ENCODE data around the gene EVC2. TPM values are rescaled to one million over a fixed set of nuclear protein-coding genes. Genes with fewer than 3 reads are reported as not detected.

EVC2 gene, protein sequence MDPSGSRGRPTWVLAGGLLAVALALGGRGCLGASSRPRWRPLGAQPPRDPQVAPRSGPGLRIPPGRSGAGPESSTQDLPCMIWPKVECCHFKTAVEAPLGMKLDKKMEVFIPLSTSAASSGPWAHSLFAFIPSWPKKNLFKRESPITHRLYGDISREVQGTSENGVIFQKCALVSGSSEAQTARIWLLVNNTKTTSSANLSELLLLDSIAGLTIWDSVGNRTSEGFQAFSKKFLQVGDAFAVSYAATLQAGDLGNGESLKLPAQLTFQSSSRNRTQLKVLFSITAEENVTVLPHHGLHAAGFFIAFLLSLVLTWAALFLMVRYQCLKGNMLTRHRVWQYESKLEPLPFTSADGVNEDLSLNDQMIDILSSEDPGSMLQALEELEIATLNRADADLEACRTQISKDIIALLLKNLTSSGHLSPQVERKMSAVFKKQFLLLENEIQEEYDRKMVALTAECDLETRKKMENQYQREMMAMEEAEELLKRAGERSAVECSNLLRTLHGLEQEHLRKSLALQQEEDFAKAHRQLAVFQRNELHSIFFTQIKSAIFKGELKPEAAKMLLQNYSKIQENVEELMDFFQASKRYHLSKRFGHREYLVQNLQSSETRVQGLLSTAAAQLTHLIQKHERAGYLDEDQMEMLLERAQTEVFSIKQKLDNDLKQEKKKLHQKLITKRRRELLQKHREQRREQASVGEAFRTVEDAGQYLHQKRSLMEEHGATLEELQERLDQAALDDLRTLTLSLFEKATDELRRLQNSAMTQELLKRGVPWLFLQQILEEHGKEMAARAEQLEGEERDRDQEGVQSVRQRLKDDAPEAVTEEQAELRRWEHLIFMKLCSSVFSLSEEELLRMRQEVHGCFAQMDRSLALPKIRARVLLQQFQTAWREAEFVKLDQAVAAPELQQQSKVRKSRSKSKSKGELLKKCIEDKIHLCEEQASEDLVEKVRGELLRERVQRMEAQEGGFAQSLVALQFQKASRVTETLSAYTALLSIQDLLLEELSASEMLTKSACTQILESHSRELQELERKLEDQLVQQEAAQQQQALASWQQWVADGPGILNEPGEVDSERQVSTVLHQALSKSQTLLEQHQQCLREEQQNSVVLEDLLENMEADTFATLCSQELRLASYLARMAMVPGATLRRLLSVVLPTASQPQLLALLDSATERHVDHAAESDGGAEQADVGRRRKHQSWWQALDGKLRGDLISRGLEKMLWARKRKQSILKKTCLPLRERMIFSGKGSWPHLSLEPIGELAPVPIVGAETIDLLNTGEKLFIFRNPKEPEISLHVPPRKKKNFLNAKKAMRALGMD
- total RNA-seq = under 1 TPM; 0.82 to 0.89 TPM

DNA sequence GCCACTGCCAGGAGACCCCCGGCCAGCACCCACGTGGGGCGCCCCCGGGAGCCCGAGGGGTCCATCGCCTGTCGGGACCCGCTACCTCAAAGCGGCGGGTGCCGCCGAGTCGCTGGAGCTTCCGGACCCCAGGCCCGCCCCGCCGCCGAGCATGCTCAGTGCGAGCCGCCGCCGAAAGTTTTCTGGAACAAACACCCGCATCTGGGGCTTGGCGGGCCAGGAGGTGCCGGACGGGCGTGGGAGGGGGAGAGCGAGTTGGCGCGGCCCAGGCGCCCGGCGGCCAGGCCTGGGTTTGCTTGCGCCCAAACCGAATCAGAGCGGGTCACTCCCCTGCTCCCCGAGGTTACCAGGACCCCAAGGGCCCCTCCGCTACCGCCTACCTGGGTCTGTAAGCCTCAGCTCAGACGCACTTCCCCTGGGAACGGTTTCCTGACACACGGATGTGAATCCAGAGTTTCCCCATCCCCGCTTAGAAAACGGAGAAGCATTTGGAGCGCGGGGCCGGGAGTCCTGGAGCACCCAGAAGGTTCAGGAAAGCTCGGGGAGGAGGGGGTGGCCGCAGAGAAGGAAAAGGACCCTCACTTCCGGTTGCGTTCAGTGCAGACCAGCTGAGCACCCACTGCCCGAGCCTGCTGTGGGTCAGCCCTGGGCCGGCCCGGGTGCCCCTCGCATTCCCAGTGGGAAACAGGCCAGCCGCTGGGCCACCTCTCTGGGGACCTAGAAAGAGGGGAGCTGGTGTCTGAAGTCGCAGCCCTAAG is at the start of gene EVC2:
Gene EVC2, minus strand, starts transcription at position 111 of the 758 bp plus-strand sequence. Its CDS starts 46 bp downstream, at position 65.
- POLR2A ChIA-PET = no interaction called here

DNA sequence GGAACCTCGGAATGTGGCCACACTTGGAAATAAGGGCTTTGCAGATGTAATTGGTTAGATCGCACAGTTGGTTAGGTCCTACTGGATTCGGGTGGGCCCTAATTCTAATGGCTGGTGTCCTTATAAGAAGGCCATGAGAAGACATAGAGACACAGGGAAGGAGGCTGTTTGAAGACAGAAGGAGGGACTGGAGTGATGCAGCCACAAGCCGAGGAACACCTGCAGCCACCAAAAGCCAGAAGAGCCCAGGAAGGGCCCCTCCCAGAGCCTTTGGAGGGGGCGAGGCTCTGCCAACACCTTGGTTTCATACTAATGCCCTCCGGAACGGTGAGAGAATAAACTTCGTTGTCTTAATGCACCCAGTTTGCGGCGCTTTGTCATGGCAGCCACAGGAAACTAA is 49.6 kb upstream of the EVC2 start:
- POLR2A ChIA-PET = no interaction called here

More for the DNA sequence above, at the start of gene EVC2:
- CTCF ChIA-PET = interaction anchor here (1.3 kb wide), 1 partner anchor 12 kb away, joined by 4 read pairs; no protein-coding TSS in a partner anchor

DNA sequence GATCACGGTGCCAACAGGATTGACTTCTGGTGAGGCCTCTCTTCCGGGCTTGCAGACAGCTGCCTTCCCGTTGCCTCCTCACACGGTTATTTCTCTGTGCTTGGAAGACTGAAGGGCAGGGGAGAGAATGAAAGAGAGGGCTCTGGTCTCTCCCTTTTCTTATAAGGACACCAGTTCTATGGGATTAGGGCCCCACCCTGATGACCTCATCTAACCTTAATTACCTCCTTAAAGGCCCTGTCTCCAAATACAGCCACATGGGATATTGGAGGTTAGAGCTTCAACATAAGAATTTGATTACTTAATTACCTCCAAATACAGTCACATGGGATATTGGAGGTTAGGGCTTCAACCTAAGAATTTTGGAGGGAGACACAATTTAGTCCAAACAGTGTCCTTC is 49.2 kb upstream of the EVC2 start:
- ChIA-PET POLR2A (no interaction called here), CTCF (no interaction called here)

More for the DNA sequence above, 49.6 kb upstream of the EVC2 start:
- CTCF ChIA-PET = no interaction called here

DNA sequence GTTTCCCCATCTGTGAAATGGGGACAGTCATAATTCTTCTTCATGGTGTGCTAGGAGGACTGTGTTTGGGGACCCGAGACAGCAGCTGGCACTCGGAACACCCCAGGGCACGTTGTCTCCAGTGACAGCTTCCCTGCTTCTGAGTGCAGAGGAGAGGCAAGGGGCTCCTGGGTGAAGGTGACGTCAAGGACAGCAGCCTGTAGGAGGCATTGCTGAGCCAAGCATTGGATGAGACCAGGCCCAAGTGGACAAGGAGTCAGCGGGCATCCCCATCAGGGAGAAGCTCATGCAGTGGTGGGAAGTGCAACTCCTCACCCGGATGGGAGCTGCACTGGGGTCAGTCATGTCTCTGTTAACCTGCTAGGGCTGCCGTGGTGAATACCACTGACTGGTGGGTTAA is 48.7 kb upstream of the EVC2 start:
- CTCF ChIA-PET = no interaction called here

DNA sequence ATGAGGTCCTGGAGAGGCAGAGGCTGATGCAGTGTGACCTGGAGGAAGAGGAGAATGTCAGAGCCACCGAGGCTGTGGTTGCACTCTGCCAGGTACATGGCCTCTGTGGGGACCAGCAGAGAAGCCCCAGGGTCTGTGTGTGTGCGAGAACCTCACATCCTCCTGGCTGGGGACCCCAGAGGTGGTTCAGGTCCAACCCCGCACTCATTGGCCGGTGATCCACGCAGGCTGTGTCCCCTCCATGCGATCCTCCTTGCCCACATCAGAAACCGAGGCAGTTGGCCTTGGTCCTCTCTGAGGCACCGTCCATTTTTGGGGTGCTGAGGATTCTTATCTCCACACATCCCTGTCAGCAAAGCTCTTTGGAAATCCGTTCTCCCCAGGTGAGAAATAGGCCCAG is 47.9 kb upstream of the EVC2 start:
- CTCF ChIA-PET = no interaction called here
- POLR2A ChIA-PET = no interaction called here

More for the DNA sequence above, 48.7 kb upstream of the EVC2 start:
- POLR2A ChIA-PET = no interaction called here

DNA sequence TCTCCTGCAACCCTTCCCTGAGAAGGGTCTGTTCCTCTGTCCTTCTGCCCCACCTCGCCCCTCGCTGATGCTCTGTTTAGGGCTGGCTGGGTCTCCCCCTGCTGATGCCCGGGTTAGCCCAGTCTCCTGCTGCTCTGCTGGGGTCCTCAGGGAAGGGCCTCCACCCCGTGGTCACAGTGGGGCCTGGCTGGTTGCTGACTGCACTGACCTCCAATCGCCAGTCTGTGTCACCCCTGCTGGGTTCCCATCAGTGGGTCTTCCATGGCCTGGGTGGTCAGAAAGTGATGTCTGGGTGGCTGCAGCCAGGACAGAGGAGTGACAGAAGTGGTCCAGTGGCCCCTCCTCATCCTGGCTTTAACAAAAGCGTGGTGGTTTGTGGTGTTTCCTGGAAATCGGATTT is 47.3 kb upstream of the EVC2 start:
- ChIA-PET CTCF (no interaction called here), POLR2A (no interaction called here)

DNA sequence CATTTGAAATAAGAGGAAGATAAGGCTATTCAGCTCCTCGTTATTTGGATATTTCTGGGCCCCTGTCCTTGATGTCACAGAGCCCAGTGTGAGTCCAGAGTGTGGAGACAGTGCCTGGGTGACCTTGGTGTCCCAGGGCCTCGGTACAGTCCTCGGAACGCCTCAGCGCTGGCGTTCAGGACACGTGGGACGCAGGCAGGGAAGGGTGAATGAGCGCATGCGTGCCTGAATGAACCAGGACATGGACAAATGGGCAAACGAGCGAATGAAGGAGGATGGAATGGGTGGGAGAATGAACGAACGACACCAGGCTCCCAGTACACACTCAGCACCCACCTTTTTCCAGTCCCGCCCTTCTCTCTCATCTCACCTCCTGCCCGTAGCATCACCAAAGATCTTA is 46.8 kb upstream of the EVC2 start:
- ChIA-PET CTCF (no interaction called here), POLR2A (no interaction called here)

DNA sequence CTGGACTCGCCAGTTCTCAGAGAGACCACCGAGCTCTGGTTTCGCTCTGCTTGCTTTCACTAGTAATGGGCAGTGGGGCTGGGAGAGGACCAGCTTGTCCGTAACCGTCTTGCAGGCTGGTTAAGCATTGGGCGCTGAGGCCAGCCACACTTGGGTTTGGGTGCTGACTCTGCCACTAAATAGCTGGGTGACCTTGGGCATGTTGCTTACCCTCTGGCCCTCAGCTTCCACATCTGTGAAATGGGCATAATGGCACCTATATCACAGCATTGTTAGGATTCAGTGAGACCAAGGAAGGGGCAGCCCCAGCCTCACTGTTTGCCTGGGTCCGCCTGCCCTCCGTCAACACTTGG is 46.1 kb upstream of the EVC2 start:
- ChIA-PET CTCF (no interaction called here), POLR2A (no interaction called here)

DNA sequence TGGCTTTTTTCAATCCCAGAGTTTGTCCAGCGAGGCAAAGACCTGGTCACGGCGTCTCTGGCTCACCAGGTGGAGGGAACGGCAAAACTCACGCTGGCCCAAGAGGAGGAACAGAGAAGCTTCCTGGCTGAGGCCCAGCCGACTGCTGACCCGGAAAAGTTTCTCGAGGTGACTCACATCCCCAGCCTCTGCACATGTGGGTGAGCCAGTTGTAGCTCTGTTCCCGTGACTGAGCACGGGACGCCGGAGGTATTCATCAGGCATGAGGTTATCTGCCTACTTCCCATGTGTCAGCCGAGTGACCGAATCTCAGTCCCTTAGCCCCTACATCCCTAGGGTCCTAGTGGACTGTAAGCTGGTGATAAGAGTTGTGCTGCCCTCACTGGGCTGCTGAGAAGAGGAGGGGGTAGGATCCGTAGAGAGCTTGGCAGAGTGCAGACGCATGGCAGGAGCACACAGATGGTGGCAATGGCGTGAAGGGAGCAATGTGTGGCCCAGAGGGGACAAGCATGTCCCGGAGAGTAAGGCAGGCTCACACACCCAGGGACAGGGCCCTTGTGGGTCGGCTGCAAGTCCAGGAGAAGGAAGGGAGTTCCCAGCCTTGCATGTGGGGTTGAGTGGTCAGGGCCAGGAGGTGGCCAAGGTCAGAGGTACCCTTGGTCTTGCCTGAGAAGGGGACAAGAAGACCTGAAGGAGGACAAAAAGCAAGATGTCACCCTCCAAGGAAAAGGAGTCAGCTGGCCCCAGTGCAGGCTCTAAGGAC is 45.6 kb upstream of the EVC2 start:
- ChIA-PET POLR2A (no interaction called here), CTCF (no interaction called here)

DNA sequence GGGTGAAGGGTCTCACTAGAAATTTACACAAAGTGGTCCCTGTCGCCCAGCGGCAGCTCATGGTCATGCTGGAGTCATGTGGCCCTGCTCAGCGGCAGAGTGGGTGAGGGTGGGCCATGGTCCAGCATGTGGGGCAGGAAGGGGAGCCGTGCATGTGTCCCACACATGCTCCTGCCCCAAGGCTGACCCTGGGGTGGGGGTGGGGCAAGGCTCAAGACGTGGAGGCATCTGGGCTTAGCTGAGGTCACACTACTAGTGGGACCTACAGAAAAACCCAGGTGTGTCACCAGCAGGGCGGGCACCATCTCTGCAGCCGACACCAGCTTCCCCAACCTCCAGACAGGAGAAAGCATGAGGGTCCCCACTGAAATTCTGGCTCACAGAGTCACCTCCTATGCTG is 45.0 kb upstream of the EVC2 start:
- ChIA-PET CTCF (no interaction called here), POLR2A (no interaction called here)

DNA sequence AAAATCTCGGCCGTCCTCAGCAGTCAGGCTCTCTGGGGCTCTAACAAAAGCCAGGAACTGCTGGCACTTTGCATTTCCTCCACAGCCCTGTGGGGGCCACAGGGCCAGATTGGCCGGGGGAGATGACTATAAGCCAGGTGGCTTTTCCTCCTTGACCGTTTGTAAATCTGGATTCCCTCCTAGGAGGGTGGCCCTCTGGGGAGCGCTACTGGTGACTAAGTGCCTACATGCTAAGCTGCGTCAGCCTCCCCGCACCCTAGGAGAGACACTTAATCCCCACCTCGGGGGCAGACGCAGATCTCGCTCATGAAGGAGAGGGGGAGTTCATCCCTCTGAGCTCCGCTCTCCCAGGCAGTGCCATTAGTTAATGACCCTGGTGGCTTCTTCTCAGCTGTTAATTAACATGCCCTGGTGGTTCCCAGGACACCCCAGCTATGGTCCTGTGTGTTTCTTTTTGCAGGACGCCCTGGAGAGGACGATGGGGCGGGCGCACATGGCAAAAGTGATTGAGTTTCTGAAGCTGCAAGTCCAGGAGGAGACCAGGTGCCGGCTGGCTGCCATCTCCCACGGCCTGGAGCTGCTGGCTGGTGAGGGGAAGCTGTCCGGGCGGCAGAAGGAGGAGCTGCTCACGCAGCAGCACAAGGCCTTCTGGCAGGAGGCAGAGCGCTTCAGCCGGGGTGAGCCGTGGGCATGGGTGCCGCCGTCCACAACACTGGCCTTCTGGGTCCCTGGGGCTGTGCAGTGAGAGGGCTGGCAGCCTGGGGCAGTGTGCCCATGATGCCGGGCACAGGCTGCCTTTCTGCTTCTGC is 44.2 kb upstream of the EVC2 start:
- ChIA-PET POLR2A (interaction anchor here (0.6 kb wide), 1 partner anchor 218 kb away, joined by 6 read pairs; no protein-coding TSS in a partner anchor), CTCF (no interaction called here)

DNA sequence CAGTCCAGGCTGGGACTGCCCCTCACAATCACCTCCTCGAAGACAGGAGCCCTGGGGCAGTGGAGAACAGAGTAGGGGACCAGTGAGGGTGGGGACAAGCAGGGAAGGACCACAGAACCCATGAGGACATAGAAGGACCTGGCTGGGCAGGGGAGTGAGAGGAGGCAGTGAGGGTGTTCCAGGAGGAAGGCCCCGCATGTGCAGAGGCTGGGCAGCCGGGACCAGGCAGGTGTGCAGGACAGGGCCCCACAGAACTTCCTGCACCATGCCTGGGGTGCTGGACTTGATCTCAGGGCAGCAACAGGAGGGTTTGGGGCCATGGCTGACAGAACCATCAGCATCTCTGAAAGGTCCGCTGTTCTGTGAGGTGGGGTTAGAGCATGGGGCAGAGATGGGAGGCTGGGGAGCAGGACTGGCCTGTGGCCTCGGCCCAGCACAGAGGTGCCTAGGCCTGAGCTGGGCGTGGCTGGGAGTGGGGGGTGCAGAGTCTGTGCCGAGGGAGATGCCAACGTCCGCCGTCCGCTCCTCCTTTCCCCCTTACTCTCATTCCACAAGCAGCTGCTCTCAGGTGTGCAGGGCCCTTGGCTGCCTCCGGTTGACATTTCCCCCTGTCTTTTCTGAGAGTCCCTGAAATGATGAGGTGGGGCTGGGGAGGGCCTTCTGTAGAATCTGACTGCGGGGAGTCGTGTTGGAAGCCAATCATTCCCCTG is 43.5 kb upstream of the EVC2 start:
- ChIA-PET CTCF (no interaction called here), POLR2A (no interaction called here)

DNA sequence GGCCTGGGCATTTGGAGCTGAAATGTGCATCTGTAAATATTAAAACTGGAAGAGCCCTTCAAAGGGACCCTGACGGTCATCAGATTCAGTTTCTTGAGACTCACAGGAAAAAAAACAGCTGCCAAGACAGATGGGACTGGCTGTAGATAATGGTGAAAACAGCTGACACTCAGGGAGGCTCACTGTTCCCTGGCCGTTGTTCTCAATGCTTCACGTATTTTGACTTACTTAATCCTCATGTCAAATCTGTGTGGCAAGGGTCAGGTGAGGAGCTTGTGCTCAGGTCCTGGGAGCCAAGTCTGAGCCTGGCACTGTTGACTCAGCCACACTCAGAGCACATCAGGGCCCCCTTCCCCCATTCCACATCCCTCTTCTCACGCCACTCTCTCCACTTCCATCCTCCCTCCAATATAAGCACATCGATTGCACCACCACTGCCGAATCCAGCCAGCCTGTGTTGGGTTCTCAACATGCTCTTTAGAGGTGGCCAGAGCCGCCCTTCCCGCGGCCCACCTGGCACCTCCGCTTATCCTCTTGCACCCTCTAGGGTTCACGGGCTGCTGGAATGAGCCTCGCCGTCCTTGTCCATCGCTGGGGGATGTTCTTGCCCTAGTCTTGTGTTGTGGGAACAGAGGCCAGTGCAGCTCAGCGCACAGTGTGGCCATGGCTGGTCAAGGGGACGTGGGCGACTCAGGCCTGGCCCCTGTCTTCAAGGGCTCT is 42.7 kb upstream of the EVC2 start:
- ChIA-PET POLR2A (no interaction called here), CTCF (no interaction called here)

DNA sequence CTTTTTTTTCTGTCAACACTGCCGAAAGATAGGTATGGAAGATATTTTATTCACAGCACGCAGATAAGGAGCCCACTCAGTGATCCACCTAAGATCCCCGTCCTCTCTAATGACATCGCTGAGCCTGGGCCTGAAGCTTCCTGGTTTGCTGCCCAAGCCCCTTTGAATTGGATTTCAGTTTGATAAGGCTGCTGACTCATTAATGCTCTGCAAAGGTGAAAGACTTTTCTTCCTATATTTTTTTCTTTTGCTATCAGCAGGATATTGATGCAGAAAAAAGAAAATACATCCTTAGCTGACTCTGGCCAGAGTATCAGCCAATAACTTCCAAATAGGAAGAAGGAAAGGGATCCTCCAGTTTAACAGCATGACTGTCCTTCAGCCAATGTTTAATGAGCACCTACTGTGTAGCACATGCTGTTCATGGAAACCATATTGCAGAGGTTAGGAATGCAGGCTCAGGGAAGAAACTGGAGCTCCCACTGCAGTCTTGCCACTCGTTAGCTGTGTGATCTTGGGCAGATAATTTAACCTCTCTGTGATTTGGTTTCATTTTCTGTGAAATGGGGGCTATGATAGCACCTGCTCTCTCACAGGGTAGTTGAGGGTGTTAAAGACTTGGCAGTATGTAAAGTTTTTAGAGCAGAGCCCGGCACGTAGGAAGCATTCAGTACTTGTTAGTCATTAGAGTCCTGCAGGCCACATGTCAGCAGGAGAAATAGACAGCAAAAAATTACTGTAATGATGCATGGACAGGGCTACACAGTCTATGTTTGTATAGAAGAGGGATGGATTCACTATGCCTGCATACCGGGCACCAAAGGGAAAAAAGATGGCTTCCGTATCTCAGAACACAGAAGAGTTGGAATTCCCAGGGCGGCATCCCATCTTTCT is 41.9 kb upstream of the EVC2 start:
- ChIA-PET POLR2A (no interaction called here), CTCF (no interaction called here)

DNA sequence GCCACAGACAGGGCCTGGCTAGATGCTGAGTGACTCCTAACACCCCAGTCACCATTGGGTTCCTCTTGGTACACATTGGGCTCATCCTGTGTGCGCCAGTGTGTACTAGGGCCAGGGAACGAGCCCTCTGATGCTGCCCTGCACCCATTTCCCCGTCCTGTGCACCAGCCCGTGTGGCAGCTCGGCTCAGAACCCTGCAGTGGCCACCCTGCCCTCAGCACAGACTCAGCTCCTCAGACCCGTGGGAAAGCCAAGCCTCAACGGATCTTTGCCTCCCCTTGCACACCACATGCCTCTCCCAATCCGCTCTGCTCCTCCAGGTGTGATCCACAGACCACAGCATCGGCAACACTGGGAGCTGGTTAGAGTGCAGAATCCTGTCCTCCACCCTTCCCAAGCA is 41.2 kb upstream of the EVC2 start:
- CTCF ChIA-PET = no interaction called here
- POLR2A ChIA-PET = no interaction called here
